Natural killer cell (primary cell): ENCODE measurements around the gene ANKLE1. TPM values are rescaled to one million over a fixed set of nuclear protein-coding genes. Genes with fewer than 3 reads are reported as not detected.
A peak's percentile ranks its signal among the peaks of the same experiment; 100 is the strongest.

Experiments used
- ATAC-seq, 3 donors: fragments of 150-1000 bp in 2 of 3; fragments of 200-7000 bp in 1 of 3; cut with Tn5 transposase; 1 replicate in 1 of 3; 2 replicates in 2 of 3; pipeline ENCODE4 v1.10.0; 2021; ENCODE audit warnings: mild to moderate bottlenecking in 2 of 3, moderate library complexity in 2 of 3
- DNase-seq, 2 donors: peaks; one replicate each; pipeline versions ENCODE4 v3.0.0 to v3.0.0-alpha.2; 2013 to 2021; ENCODE audit warnings: mixed read lengths in 1 of 2
- H3K27ac ChIP-seq: one replicate; pipeline ENCODE4 v1.5.1; 2013; ENCODE audit warnings: mild to moderate bottlenecking, low read length
- H3K27me3 ChIP-seq: one replicate; pipeline ENCODE4 v1.6.1; 2013; ENCODE audit warnings: low read length; ENCODE audit not compliant: control insufficient read depth, insufficient read depth
- H3K36me3 ChIP-seq: one replicate; pipeline ENCODE4 v1.6.1; 2013; ENCODE audit warnings: low read length; ENCODE audit not compliant: control insufficient read depth, insufficient read depth
- H3K4me1 ChIP-seq: one replicate; pipeline ENCODE4 v1.6.1; 2013; ENCODE audit warnings: low read length; ENCODE audit not compliant: control insufficient read depth, insufficient read depth
- H3K4me3 ChIP-seq: one replicate; pipeline ENCODE4 v1.5.1; 2013; ENCODE audit warnings: low read length
- H3K9me3 ChIP-seq: one replicate; pipeline ENCODE4 v1.6.1; 2013; ENCODE audit warnings: low read length; ENCODE audit not compliant: control insufficient read depth, insufficient read depth
- H3K27ac Mint-ChIP-seq, 2 donors: one replicate each; pipeline ENCODE4 v1.8.0; 2022; ENCODE audit warnings: mild to moderate bottlenecking in 2 of 2, mixed read lengths in 2 of 2, moderate library complexity in 1 of 2
- H3K27me3 Mint-ChIP-seq, 2 donors: one replicate each; pipeline ENCODE4 v1.8.0; 2022; ENCODE audit warnings: low read depth in 2 of 2, mixed read lengths in 2 of 2
- H3K36me3 Mint-ChIP-seq: one replicate; pipeline ENCODE4 v1.8.0; 2022; ENCODE audit warnings: mixed read lengths
- H3K4me1 Mint-ChIP-seq, 2 donors: one replicate each; pipeline ENCODE4 v1.8.0; 2022; ENCODE audit warnings: mixed read lengths in 2 of 2
- H3K4me3 Mint-ChIP-seq: one replicate; pipeline ENCODE4 v1.8.0; 2022; ENCODE audit warnings: mild to moderate bottlenecking, moderate library complexity, mixed read lengths
- H3K9me3 Mint-ChIP-seq, 2 donors: one replicate each; pipeline ENCODE4 v1.8.0; 2022; ENCODE audit warnings: mixed read lengths in 2 of 2
- CTCF ChIP-seq: fragments of 200-600 bp; IDR thresholded peaks from one replicate; pipeline ENCODE4 v1.8.0; 2022; ENCODE audit warnings: antibody characterized with exemption
- WGBS: methylation state at CpG from one replicate; pipeline ENCODE4 v1.1.7; 2013; ENCODE audit warnings: missing lambda C conversion rate; ENCODE audit not compliant: insufficient coverage; 5-methylcytosine and 5-hydroxymethylcytosine counted together
- intact Hi-C: fragments of 100-400 bp; cut with micrococcal nuclease; formaldehyde crosslinking; loops from one replicate; pipeline ENCODE4 v1.14.2; 2022
- total RNA-seq, 4 donors: library from RNA; stranded (reverse); fragments of 120-200 nt in 1 of 4; gene quantifications; one replicate each; pipeline versions ENCODE4 v1.2.3 to v1.2.4, GENCODE V29; 2013 to 2022

The ANKLE1 gene
- total RNA-seq, 3 donors from 2014 or later (not counting 1 experiment from before 2014, with no cell fraction given), result 1.3 to 3.6 (median 2.0) TPM

- Mint-ChIP-seq H3K4me1 (peaks cover 21 to 22% of the 10 kb centered on the region in 2 donors), H3K4me3 (no peak within 1 kb of the TSS), H3K27ac (no peak within 1 kb of the TSS), H3K9me3 (no peaks in the 10 kb centered on the region), H3K36me3 (no peaks in the 10 kb centered on the region), H3K27me3 (peaks cover 0 to 3% of the 10 kb centered on the region in 2 donors)
- H3K4me3 ChIP-seq, result no peak within 1 kb of the TSS
- H3K36me3 ChIP-seq, result peaks cover 1% of the 10 kb centered on the region
- no peaks in the 10 kb centered on the region for H3K9me3 ChIP-seq
- TF ChIP-seq CTCF, result no peak
- no peak for ATAC-seq
- H3K27ac ChIP-seq, result no peak within 1 kb of the TSS
- 27% methylated on average over 5 of the region's 5 CpGs for WGBS
- peaks cover 27% of the 10 kb centered on the region for H3K4me1 ChIP-seq
- no peaks in the 10 kb centered on the region for H3K27me3 ChIP-seq
- intact Hi-C loops, result no loop called here
- no peak for DNase-seq
Observed at GRCh38 chr19:17264641-17264979, 17.1 kb upstream of the ANKLE1 start, which contains the start of gene USHBP1. Gene USHBP1 (minus strand): TSS chr19:17264745. CDS start chr19:17264299, 446 bp downstream.

- peaks cover 16% of the 10 kb centered on the region in 2 donors for H3K4me1 Mint-ChIP-seq
- Histone ChIP-seq H3K9me3 (no peaks in the 10 kb centered on the region), H3K4me3 (no peak overlapping the region), H3K36me3 (peaks cover 6% of the 10 kb centered on the region), H3K27me3 (no peaks in the 10 kb centered on the region), H3K27ac (no peak overlapping the region), H3K4me1 (peaks cover 25% of the 10 kb centered on the region)
- no peak overlapping the region for H3K4me3 Mint-ChIP-seq
- no peaks in the 10 kb centered on the region for H3K9me3 Mint-ChIP-seq
- no peak for TF ChIP-seq CTCF
- no peaks in the 10 kb centered on the region for H3K36me3 Mint-ChIP-seq
- intact Hi-C loops, result loop anchor here (5.0 kb wide), 1 partner anchor 39 kb away; the partner anchor contains the start of gene OCEL1
- ATAC-seq, result no peak
- DNase-seq, result no peak
- no peaks in the 10 kb centered on the region for H3K27me3 Mint-ChIP-seq
- H3K27ac Mint-ChIP-seq, result no peak overlapping the region
- WGBS, result 92% methylated on average over 6 of the region's 7 CpGs
Observed at GRCh38 chr19:17266026-17266425, 15.7 kb upstream of the ANKLE1 start.

- intact Hi-C loops, result loop anchor here (5.0 kb wide), 1 partner anchor 39 kb away; the partner anchor contains the start of gene OCEL1
- no peaks in the 10 kb centered on the region for H3K9me3 ChIP-seq
- H3K4me3 Mint-ChIP-seq, result peak overlapping the region; percentile 88
- H3K27me3 Mint-ChIP-seq, result no peaks in the 10 kb centered on the region
- peak overlapping the region; percentile 27 for H3K27ac ChIP-seq
- H3K36me3 ChIP-seq, result peaks cover 12% of the 10 kb centered on the region
- H3K36me3 Mint-ChIP-seq, result no peaks in the 10 kb centered on the region
- no peaks in the 10 kb centered on the region for H3K27me3 ChIP-seq
- H3K4me1 ChIP-seq, result peaks cover 24% of the 10 kb centered on the region
- H3K27ac Mint-ChIP-seq, result peak overlapping the region; percentile 85
- H3K4me1 Mint-ChIP-seq, result peaks cover 15 to 16% of the 10 kb centered on the region in 2 donors
- DNase-seq, result no peak
- H3K9me3 Mint-ChIP-seq, result no peaks in the 10 kb centered on the region
- 38% methylated on average over 10 of the region's 12 CpGs for WGBS
- no peak for TF ChIP-seq CTCF
- ATAC-seq, result no peak
- H3K4me3 ChIP-seq, result no peak overlapping the region
Observed at GRCh38 chr19:17266589-17266974, 15.1 kb upstream of the ANKLE1 start.
